DMS79 treated with DMSO at 0.1 percent for 48 hours (cell line): ENCODE measurements around the gene BLVRA.
"Not testable (repeated sequence)": the region's sequence is repeated elsewhere in the genome, so short reads cannot be mapped to it uniquely, and the experiment has no call there.

Experiments used
- DNase-seq: peaks from one replicate; lab custom pipeline; 2025; lab: John Stamatoyannopoulos, UW

The BLVRA gene

GRCh38 chr7:43769791-43770465 lies 11.4 kb downstream of the BLVRA start:
- DNase-seq: no peak

DNA sequence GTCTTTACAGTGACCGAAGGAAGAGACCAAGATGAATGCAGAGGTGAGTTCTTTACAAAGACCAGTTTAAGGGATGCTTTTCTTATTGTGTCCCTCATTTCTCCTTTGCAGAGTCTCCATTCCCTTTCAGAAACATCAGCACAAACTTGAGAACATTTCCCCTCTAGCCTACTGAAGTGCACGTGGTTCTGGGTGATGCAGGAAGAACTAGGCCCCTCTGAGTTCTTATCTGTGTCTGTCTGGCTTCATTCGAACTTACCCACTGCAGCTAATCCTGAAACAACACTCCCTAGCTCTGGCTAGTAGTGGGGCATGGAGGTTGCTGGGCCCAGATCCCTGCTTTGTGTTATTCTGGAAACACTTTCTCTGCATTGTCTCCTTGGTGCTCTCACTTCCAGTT lies 12.6 kb downstream of the BLVRA start:
- no peak for DNase-seq

- no peak for DNase-seq
Measured at GRCh38 chr7:43771573-43771972, 13.1 kb downstream of the BLVRA start.

GRCh38 chr7:43773268-43773667 lies 14.8 kb downstream of the BLVRA start:
- not testable (repeated sequence) for DNase-seq

DNA sequence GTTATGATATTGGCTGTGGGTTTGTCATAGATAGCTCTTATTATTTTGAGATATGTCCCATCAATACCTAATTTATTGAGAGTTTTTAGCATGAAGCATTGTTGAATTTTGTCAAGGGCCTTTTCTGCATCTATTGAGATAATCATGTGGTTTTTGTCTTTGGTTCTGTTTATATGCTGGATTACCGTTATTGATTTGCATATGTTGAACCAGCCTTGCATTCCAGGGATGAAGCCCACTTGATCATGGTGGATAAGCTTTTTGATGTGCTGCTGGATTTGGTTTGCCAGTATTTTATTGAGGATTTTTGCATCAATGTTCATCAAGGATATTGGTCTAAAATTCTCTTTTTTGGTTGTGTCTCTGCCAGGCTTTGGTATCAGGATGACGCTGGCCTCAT lies 16.8 kb downstream of the BLVRA start:
- DNase-seq: not testable (repeated sequence)

GRCh38 chr7:43778293-43779044 lies 20.0 kb downstream of the BLVRA start:
- DNase-seq: not testable (repeated sequence)

DNA sequence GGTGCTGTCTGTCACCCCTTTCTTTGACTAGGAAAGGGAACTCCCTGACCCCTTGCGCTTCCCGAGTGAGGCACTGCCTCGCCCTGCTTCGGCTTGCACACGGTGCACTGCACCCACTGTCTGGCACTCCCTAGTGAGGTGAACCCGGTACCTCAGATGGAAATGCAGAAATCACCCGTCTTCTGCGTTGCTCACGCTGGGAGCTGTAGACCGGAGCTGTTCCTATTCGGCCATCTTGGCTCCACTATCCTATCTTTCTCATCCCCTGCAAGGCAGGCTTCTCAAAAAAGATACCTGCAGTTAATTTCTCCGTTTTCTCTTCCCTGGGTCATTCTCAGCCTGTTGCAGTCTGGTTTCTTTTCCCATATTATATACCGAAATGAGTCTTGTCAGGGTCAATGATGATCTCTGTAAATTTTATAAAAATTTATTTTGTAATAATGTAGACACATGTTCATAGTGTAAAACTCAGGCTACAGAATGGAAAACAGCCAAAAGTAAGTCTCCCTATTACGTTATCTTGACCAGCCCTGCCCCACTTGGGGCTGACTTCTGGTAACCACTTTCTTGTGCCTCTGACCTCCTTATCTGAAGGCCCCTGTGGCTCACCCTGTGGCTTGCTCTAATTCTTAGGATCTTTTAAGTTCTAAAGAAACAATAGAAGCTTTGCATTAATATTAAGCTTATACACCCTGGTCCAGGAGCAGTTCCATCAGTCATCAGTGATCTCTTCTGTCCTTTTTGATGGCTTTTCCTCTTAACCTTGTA lies 20.7 kb downstream of the BLVRA start:
- DNase-seq: no peak

DNA sequence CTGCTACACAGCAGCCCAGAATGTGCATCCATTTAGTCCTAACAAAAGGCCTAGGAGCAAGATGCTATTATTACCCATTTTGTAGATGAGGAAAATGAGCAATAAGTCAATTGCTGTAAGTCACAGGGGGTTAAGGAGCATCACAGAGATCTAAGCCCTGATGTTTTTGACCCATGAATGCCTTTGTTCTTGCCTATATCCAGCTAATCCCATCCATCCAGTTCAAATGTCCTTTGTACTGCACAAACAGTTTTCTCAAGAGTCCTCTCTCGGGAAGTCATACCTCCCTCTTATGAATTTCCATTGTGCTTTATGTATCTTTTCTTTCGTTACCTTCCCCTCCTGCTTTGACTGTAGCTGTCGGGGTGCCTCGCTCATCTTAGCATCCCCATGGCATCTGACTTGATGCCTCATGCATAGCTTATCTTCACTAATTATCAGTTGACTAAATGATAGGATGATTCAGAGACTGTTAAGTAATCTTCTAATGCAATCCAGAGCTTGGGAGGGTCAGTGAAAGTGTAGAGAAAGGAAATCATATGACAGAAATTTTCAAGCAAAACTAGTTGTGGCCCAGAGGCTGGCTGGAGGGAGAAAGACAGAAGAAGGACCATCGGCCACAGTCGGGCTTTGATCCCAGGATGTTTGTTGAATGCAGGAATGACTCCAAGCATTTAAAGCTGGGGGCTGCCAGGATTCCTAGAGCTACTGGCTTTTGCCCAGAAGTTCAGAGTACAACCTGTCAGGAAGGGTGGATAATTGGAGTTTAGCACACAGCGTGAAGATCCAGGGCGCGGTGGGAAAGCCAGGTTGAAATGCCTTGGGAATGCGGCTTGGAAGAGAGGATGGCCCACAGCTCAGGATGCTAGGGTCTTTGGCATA lies 23.5 kb downstream of the BLVRA start:
- DNase-seq: no peak

- no peak for DNase-seq
Measured at GRCh38 chr7:43782768-43783555, 24.5 kb downstream of the BLVRA start.

GRCh38 chr7:43784030-43784584 lies 25.6 kb downstream of the BLVRA start:
- no peak for DNase-seq

DNA sequence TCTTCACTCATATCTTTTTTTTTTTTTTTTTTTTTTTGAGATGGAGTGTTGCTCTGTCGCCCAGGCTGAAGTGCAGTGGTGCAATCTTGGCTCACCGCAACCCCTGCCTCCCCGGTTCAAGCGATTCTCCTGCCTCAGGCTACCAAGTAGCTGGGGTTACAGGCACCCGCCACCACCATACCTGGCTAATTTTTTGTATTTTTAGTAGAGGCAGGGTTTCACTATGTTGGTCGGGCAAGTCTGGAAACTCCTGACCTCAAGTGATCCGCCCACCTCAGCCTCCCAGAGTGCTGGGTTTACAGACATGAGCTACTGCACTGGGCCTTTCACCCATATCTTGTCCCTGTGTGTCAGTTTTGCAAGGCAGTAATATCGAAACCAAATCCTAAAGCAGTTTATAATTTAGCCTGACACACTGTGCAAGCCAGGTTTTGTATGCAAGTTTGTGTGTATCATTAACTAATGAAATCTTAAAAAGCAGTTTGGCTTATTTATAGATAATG lies 26.2 kb downstream of the BLVRA start:
- DNase-seq: not testable (repeated sequence)

DNA sequence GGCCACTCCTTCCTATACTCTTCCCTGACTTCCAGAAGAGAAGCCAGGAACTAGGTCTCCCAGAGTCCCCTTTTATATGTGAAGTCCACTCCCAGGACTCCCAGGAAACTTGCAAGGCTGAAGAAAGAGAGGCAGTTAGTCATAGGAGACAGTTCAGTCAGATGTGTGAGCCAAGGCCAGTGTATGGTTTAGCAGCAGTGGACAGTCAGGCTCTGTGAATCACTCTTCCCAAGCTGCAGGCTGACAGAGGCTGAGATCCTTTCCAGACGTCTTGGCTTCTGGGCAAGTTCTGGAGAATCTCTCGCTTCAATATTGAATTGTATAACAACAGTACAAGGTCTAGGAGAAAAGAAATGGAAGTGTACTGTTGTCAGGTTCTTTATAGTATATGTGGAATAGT lies 26.9 kb downstream of the BLVRA start:
- no peak for DNase-seq

- DNase-seq: no peak
Measured at GRCh38 chr7:43787771-43788170, 29.3 kb downstream of the BLVRA start.

GRCh38 chr7:43790006-43790405 lies 31.5 kb downstream of the BLVRA start:
- no peak for DNase-seq

GRCh38 chr7:43790834-43791233 lies 32.4 kb downstream of the BLVRA start:
- no peak for DNase-seq

- DNase-seq: no peak
Measured at GRCh38 chr7:43791665-43792064, 33.2 kb downstream of the BLVRA start.

DNA sequence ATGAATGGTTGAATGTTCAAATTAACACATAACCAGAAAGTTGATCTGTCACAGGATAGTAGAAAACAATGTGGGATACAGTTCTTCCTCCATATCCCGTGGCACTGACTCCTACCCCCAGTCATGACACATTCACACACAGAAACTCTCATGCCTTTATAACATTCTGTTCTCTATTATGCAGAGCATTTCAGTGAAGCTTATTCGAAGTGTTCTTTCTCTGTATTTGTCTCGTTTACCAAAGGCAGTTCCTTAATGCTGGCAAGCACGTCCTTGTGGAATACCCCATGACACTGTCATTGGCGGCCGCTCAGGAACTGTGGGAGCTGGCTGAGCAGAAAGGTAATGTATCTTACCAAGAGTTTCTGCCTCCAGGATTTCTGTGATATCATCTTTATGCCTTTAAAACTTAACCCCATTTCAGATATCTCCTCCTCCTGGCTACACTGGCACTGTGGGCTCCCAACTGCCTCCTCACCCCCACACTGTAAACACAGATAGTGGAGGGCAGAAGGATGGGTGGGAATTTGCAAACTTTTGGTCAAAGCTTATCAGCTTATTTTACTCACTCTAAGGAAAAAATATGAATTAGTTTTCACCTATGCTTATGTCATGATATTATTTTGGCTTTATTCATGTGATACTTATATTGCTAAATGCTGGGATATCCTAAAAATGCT lies 34.1 kb downstream of the BLVRA start:
- no peak for DNase-seq

DNA sequence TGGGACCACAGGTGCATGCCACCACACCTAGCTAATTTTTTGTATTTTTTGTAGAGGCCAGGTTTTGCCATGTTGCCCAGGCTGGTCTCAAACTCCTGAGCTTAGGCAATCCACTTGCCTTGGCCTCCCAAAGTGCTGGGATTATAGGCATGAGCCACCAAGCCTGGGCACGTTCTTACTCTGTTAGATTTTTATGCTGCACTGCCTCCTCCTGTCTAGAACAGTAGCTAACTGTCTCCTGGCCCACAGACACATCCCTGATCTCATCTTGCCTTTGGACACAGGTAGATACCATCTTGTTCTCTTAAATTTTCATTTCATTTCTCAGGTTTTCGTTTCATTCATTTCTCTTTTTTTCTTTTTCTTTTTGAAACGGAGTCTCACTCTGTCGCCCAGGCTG lies 41.1 kb downstream of the BLVRA start:
- DNase-seq: no peak

GRCh38 chr7:43803865-43804264 lies 45.4 kb downstream of the BLVRA start:
- DNase-seq: no peak

DNA sequence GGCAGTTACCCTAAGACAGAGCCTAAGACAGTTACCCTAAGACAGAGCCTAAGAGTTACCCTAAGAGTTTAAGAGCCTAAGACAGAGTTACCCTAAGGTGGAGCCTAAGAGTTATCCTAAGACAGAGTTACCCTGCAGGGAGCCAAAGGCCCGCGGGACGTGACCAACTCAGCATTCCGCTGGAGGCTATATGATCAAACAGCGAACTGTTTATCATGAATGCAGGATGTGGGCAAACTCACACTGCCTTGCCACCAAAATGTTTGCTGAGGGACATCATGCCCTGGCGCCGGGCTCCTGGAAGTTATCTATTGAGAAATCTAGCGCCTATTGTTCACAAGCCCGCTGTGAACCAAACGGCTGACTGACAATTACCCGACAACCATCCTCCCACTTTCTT lies 49.9 kb downstream of the BLVRA start:
- DNase-seq: no peak
